Astrocyte of the cerebellum (primary cell): ENCODE data around the gene SH2D6.
"Not testable (repeated sequence)": the region's sequence is repeated elsewhere in the genome, so short reads cannot be mapped to it uniquely, and the experiment has no call there.

Experiments used
- DNase-seq: peaks from one replicate; pipeline ENCODE4 v3.0.0-alpha.2; 2011; ENCODE audit warnings: low read depth
- H3K4me3 ChIP-seq: 2 replicates; pipeline ENCODE4 v1.5.1; 2011; ENCODE audit warnings: mild to moderate bottlenecking, low read depth, low read length, moderate library complexity
- in situ Hi-C: cut with HindIII; loops from 2 replicates; pipeline ENCODE4 v1.10.0; 2017; ENCODE audit warnings: low sequenced_read_pairs
- TF ChIP-seq, protein P1 (sequence below): IDR thresholded peaks from 2 replicates; pipeline ENCODE4 v1.5.1; 2012; ENCODE audit warnings: low read length, low read depth, moderate library complexity, mild to moderate bottlenecking; ENCODE audit errors: missing control alignments

Gene SH2D6

DNA sequence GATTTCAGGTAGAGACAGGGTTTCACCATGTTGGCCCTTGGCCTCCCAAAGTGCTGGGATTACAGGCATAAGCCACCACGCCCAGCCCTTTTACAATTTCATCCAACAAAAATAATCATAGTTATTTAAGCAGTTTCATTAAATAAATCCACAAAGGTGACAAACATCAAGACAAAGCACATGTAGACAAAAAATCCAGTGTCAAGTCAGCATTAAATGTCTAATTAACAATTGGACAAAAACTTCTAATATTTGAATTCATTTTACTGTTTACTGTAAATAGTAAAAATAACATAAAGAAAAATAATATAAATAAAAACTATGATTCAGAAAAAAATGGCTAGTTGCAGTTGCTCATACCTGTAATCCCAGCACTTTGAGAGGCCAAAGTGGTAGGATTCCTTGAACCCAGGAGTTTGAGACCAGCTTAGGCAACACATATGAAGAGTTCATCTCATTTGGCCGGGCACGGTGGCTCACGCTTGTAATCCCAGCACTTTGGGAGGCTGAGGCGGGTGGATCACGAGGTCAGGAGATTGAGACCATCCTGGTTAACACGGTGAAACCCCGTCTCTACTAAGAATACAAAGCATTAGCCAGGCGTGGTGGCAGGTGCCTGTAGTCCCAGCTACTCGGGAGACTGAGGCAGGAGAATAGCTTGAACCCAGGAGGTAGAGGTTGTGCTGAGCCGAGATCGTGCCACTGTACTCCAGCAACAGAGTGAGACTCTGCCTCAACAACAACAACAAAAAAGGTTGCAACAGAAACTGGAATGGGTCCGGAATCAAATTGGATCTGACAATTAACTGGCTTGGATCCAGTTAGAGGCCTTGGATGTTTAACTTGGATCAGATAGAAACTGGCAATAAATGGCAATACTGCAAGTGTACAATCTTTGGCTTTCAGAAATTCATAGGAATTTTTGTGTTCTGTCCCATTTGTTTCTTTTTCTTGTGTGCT, 63.6 kb downstream of the SH2D6 start:
- in situ Hi-C loops, result no loop called here
- TF ChIP-seq, protein P1, sequence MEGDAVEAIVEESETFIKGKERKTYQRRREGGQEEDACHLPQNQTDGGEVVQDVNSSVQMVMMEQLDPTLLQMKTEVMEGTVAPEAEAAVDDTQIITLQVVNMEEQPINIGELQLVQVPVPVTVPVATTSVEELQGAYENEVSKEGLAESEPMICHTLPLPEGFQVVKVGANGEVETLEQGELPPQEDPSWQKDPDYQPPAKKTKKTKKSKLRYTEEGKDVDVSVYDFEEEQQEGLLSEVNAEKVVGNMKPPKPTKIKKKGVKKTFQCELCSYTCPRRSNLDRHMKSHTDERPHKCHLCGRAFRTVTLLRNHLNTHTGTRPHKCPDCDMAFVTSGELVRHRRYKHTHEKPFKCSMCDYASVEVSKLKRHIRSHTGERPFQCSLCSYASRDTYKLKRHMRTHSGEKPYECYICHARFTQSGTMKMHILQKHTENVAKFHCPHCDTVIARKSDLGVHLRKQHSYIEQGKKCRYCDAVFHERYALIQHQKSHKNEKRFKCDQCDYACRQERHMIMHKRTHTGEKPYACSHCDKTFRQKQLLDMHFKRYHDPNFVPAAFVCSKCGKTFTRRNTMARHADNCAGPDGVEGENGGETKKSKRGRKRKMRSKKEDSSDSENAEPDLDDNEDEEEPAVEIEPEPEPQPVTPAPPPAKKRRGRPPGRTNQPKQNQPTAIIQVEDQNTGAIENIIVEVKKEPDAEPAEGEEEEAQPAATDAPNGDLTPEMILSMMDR, result no peak
- DNase-seq, result no peak
- no peak overlapping the region for H3K4me3 ChIP-seq

DNA sequence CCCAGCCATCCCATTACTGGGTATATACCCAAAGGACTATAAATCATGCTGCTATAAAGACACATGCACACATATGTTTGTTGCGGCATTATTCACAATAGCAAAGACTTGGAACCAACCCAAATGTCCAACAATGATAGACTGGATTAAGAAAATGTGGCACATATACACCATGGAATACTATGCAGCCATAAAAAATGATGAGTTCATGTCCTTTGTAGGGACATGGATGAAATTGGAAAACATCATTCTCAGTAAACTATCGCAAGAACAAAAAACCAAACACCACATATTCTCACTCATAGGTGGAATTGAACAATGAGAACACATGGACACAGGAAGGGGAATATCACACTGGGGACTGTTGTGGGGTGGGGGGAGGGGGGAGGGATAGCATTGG, 66.1 kb downstream of the SH2D6 start:
- in situ Hi-C loops, H3K4me3 ChIP-seq, DNase-seq: not testable (repeated sequence)

DNA sequence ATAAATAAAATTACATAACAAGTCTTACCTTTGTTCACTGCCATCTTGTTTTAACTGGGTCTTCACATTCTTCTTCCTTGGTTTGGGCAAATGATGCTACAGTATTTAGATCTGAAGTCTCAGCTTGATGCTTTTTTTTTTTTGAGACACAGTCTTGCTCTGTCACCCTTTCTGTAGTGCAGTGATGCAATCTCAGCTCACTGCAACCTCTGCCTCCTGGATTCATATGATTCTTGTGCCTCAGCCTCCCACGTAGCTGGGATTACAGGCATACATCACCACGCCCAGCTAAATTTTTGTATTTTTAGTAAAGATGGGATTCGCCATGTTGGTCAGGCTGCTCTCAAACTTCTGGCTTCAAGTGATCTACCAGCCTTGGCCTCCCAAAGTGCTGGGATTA, 67.3 kb downstream of the SH2D6 start:
- H3K4me3 ChIP-seq, result no peak overlapping the region
- in situ Hi-C loops, result no loop called here
- no peak for DNase-seq
- TF ChIP-seq, protein P1, result no peak
